Esophagus muscularis mucosa (tissue), 4 donors: ENCODE results near the gene RHBDD1. TPM values are rescaled to one million over a fixed set of nuclear protein-coding genes. Genes with fewer than 3 reads are reported as not detected.

Experiments used
- DNase-seq: peaks from one replicate; pipeline ENCODE4 v3.0.0-alpha.2; 2017; ENCODE audit errors: extremely low spot score
- H3K27ac ChIP-seq, 4 donors: fragments of 200-600 bp; sonication (generic); replicated peaks in 1 of 4; 1 replicate in 3 of 4; 2 replicates in 1 of 4; pipeline ENCODE4 v1.5.1; 2016 to 2019; ENCODE audit warnings: mild to moderate bottlenecking in 1 of 4
- H3K27me3 ChIP-seq, 4 donors: fragments of 200-600 bp; sonication (generic); one replicate each; pipeline versions ENCODE4 v1.5.1 to v1.6.0; 2016 to 2019
- H3K36me3 ChIP-seq, 4 donors: fragments of 200-600 bp; sonication (generic); one replicate each; pipeline ENCODE4 v1.5.1; 2016 to 2019
- H3K4me1 ChIP-seq, 4 donors: fragments of 200-600 bp; sonication (generic); one replicate each; pipeline ENCODE4 v1.5.1; 2016 to 2019
- H3K4me3 ChIP-seq, 4 donors: fragments of 200-600 bp; sonication (generic); 1 replicate in 2 of 4; 2 replicates in 2 of 4; pipeline ENCODE4 v1.5.1; 2016 to 2019; ENCODE audit warnings: mild to moderate bottlenecking in 4 of 4, moderate library complexity in 1 of 4
- H3K9me3 ChIP-seq, 4 donors: fragments of 200-600 bp; sonication (generic); 1 replicate in 3 of 4; 2 replicates in 1 of 4; pipeline ENCODE4 v1.5.1; 2016 to 2019
- EP300 ChIP-seq: sonication (generic); formaldehyde crosslinking; IDR thresholded peaks from one replicate; pipeline ENCODE4 v1.6.1; 2017; ENCODE audit warnings: antibody characterized with exemption
- POLR2A ChIP-seq: fragments of 450-650 bp; IDR thresholded peaks from one replicate; pipeline ENCODE4 v1.6.1; 2017; ENCODE audit warnings: antibody characterized with exemption, moderate library complexity, mild to moderate bottlenecking, low read depth
- POLR2AphosphoS5 ChIP-seq, 2 donors: sonication (generic); formaldehyde crosslinking; IDR thresholded peaks; one replicate each; pipeline ENCODE4 v1.6.1; 2017; ENCODE audit warnings: antibody characterized with exemption in 2 of 2
- WGBS: methylation state at CpG from one replicate; pipeline ENCODE4 v1.1.5; 2018; 5-methylcytosine and 5-hydroxymethylcytosine counted together
- intact Hi-C: fragments of 100-400 bp; cut with DNase I; formaldehyde crosslinking; loops from one replicate; pipeline ENCODE4 v1.15.1; 2023
- total RNA-seq, 4 donors: library from RNA; depleted of rRNA; stranded (reverse); fragments of >200 nt; gene quantifications; one replicate each; pipeline versions ENCODE4 v1.1.0 to v1.2.1, GENCODE V29; 2016
- TF ChIP-seq, protein P1 (sequence below), 3 experiments: fragments of 200-600 bp in 2 of 3; fragments of 450-650 bp in 1 of 3; sonication (generic) in 2 of 3; IDR thresholded peaks; one replicate each; pipeline ENCODE4 v1.5.1; 2017 to 2019; ENCODE audit warnings: antibody characterized with exemption in 3 of 3, mild to moderate bottlenecking in 2 of 3, moderate library complexity in 1 of 3

The RHBDD1 gene
- total RNA-seq, 4 donors from 2014 or later, result 18.3 to 24.9 (median 22.2) TPM

DNA sequence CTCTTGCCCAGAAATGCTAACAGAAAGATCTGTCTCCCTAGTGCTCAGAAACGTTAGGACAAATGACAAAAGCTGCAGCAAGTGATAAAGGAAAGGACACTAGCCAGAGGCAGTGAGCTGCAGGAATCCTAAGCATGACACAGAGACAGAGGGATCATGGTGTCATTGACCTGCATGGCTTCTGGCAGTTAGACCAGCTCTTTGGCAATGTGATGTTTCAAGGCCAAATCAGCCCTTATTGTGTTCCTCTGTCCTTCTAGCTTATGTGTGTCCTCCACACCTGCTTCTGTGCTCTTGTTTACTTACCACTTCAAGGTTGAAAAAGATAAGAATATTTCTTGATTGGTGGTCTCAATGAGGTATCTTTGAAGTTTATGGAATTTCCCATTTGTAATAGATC is 120.8 kb downstream of the RHBDD1 start:
- no peak for DNase-seq
- no peaks in the 10 kb centered on the region for H3K27me3 ChIP-seq
- no peak overlapping the region for H3K27ac ChIP-seq
- WGBS, result 53% methylated on average over 1 of the region's 1 CpG
- H3K4me3 ChIP-seq, result no peak overlapping the region
- H3K36me3 ChIP-seq, result no peaks in the 10 kb centered on the region
- H3K9me3 ChIP-seq, result peaks cover 0 to 4% (median 0%) of the 10 kb centered on the region in 4 donors
- TF ChIP-seq EP300 (no peak), POLR2AphosphoS5 (IDR thresholded peaks at IDR 0.05) (no peak), POLR2A (no peak)
- intact Hi-C loops, result no loop called here
- peaks cover 0 to 5% (median 0%) of the 10 kb centered on the region in 4 donors for H3K4me1 ChIP-seq

DNA sequence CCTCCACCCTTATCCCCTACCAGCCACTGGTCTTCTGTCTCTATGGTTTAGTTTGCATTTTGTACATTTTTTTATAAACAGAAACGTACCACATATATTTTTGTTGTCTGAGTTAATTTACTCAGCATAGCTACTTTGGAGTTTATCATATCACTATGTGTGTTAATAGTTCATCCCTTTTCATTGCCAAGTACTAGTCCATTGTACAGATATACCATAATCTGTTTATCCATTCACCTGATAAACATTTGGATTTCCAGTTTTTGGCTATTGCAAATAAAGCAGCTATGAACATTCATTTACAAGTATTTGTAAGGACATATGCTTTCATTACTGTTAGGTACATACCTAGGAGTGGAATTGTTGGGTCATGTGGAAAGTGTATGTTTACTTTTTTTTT is 123.6 kb downstream of the RHBDD1 start:
- no peak overlapping the region for H3K27ac ChIP-seq
- H3K4me1 ChIP-seq, result peaks cover 3 to 11% (median 7%) of the 10 kb centered on the region in 4 donors
- intact Hi-C loops, result no loop called here
- no peaks in the 10 kb centered on the region for H3K27me3 ChIP-seq
- no peaks in the 10 kb centered on the region for H3K36me3 ChIP-seq
- peaks cover 0 to 4% (median 0%) of the 10 kb centered on the region in 4 donors for H3K9me3 ChIP-seq
- H3K4me3 ChIP-seq, result no peak overlapping the region
- TF ChIP-seq POLR2A (no peak), EP300 (no peak), POLR2AphosphoS5 (IDR thresholded peaks at IDR 0.05) (no peak)
- TF ChIP-seq, protein P1, sequence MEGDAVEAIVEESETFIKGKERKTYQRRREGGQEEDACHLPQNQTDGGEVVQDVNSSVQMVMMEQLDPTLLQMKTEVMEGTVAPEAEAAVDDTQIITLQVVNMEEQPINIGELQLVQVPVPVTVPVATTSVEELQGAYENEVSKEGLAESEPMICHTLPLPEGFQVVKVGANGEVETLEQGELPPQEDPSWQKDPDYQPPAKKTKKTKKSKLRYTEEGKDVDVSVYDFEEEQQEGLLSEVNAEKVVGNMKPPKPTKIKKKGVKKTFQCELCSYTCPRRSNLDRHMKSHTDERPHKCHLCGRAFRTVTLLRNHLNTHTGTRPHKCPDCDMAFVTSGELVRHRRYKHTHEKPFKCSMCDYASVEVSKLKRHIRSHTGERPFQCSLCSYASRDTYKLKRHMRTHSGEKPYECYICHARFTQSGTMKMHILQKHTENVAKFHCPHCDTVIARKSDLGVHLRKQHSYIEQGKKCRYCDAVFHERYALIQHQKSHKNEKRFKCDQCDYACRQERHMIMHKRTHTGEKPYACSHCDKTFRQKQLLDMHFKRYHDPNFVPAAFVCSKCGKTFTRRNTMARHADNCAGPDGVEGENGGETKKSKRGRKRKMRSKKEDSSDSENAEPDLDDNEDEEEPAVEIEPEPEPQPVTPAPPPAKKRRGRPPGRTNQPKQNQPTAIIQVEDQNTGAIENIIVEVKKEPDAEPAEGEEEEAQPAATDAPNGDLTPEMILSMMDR (IDR thresholded peaks at IDR 0.05), result no peak
- DNase-seq, result no peak
- WGBS, result 91% methylated on average over 1 of the region's 1 CpG

DNA sequence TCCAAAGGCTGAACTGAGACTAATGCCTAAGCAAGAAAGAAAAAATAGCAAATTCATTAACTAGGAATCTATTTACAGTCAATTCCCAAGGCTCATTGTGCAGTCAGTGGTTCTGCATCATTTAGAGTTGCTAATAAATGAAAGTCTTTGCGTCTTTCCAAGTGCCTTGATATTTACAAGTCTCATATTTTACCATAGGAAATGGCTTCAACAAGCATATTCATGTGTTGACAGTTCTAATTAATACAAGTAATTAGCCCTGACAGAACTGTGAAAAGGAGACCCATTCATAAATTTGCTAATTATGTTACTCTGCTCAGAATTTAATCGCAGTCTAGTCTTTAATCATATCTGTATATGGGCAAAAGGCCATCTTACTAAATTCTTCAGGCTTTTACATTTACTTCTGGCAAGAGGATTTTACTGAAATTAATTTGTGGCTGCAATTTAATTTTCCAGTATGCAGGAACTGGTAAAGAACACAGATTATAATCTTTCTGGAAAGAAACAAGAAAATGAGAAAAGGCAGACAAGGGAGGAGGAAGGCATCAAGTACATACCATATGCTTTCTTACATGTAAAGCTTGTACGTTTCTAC is 126.4 kb downstream of the RHBDD1 start:
- no peak for DNase-seq
- TF ChIP-seq, protein P1 (IDR thresholded peaks at IDR 0.05), result no peak
- Histone ChIP-seq H3K4me1 (peaks cover 3 to 11% (median 4%) of the 10 kb centered on the region in 4 donors), H3K27me3 (no peaks in the 10 kb centered on the region), H3K9me3 (peaks cover 0 to 4% (median 0%) of the 10 kb centered on the region in 4 donors), H3K36me3 (no peaks in the 10 kb centered on the region), H3K27ac (no peak overlapping the region), H3K4me3 (no peak overlapping the region)
- intact Hi-C loops, result no loop called here
- WGBS, result 93% methylated on average over 3 of the region's 3 CpGs

DNA sequence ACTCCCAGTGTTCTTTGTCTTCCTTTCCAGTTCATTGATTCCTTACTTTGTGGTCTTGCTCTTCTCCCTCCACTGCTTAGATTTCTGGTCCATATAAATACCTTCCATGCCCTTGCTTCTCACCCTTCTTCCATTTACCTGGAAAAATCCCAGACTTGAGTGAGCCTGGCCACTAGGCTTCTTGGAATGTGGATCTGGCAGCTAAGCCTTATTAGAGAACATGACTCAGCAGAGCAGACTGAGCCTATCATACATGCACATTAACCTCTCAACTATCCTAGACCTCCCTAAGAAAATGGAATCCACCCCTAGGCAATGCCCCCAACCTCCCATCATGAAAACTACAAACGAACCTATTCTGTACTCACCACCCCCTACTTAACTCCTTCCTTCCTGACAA is 127.7 kb downstream of the RHBDD1 start:
- WGBS, result 48% methylated on average over 1 of the region's 1 CpG
- Histone ChIP-seq H3K27ac (no peak overlapping the region), H3K9me3 (no peaks in the 10 kb centered on the region), H3K4me1 (peaks cover 3 to 11% (median 4%) of the 10 kb centered on the region in 4 donors), H3K36me3 (no peaks in the 10 kb centered on the region), H3K4me3 (no peak overlapping the region), H3K27me3 (no peaks in the 10 kb centered on the region)
- intact Hi-C loops, result no loop called here
- no peak for DNase-seq
- TF ChIP-seq, protein P1 (IDR thresholded peaks at IDR 0.05), result no peak
- TF ChIP-seq EP300, result no peak
- TF ChIP-seq POLR2AphosphoS5 (IDR thresholded peaks at IDR 0.05), result no peak
- TF ChIP-seq POLR2A, result no peak

DNA sequence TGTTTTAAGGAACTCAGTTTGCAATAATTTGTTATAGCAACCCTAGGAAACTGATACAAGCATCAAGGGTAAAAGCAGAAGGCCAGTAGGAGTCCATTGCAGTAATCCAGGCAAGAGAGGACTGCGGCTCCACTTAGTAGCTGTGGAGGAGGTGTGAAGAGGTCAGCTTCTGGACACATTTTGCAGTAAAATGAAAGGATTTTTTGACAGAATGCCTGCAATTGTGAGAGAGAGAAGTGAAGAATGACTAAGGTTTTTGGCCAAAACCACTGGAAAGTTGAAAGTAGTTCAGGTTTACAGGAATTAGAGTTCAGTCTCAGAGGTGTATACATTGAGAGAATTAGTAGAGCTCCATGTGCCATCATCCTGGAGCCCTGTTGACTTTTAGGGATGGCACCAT is 129.5 kb downstream of the RHBDD1 start:
- intact Hi-C loops, result no loop called here
- no peak for DNase-seq
- no peaks in the 10 kb centered on the region for H3K36me3 ChIP-seq
- 93% methylated on average over 1 of the region's 1 CpG for WGBS
- H3K4me1 ChIP-seq, result peaks cover 3 to 26% (median 17%) of the 10 kb centered on the region in 4 donors
- H3K9me3 ChIP-seq, result no peaks in the 10 kb centered on the region
- TF ChIP-seq POLR2A (no peak), EP300 (no peak), POLR2AphosphoS5 (IDR thresholded peaks at IDR 0.05) (no peak)
- TF ChIP-seq, protein P1 (IDR thresholded peaks at IDR 0.05), result no peak
- H3K4me3 ChIP-seq, result no peak overlapping the region
- H3K27ac ChIP-seq, result no peak overlapping the region
- H3K27me3 ChIP-seq, result no peaks in the 10 kb centered on the region
